OCI-LY1 (cell line): ENCODE results near the gene STAC3.

ENCODE experiments used
- H2AFZ ChIP-seq: fragments of 200-600 bp; sonication (generic), shearing (Covaris generic); 2 replicates; pipeline ENCODE4 v1.6.0; 2014; ENCODE audit warnings: antibody characterized with exemption, mild to moderate bottlenecking, low read length
- H3F3A ChIP-seq: fragments of 200-600 bp; sonication (generic), shearing (Covaris generic); 2 replicates; pipeline ENCODE4 v1.6.0; 2014; ENCODE audit warnings: mild to moderate bottlenecking, antibody characterized with exemption, low read length, moderate library complexity; ENCODE audit not compliant: insufficient read depth
- H3K27ac ChIP-seq: fragments of 200-600 bp; sonication (generic); 2 replicates; pipeline ENCODE4 v1.5.1; 2014; ENCODE audit warnings: low read length, mixed run types, mild to moderate bottlenecking, low read depth; ENCODE audit not compliant: poor library complexity, severe bottlenecking
- H3K27me3 ChIP-seq: fragments of 200-600 bp; sonication (generic); 2 replicates; pipeline ENCODE4 v1.6.0; 2014; ENCODE audit warnings: antibody characterized with exemption, mild to moderate bottlenecking, low read length, moderate library complexity; ENCODE audit not compliant: insufficient read depth
- H3K36me3 ChIP-seq: fragments of 200-600 bp; sonication (generic); 2 replicates; pipeline ENCODE4 v1.6.1; 2014; ENCODE audit warnings: mild to moderate bottlenecking, antibody characterized with exemption, low read length, moderate library complexity, mixed read lengths; ENCODE audit not compliant: insufficient read depth
- H3K4me1 ChIP-seq: fragments of 200-600 bp; sonication (generic); 2 replicates; pipeline ENCODE4 v1.5.1; 2014; ENCODE audit warnings: mild to moderate bottlenecking, low read length, moderate library complexity; ENCODE audit not compliant: insufficient read depth, severe bottlenecking
- H3K4me2 ChIP-seq: fragments of 200-600 bp; sonication (generic), shearing (Covaris generic); 2 replicates; pipeline ENCODE4 v1.6.1; 2014; ENCODE audit warnings: low read length
- H3K4me3 ChIP-seq: fragments of 200-600 bp; sonication (generic); 2 replicates; pipeline ENCODE4 v1.5.1; 2014; ENCODE audit warnings: low read length, low read depth, mild to moderate bottlenecking, mixed read lengths; ENCODE audit not compliant: poor library complexity, severe bottlenecking
- H3K79me2 ChIP-seq: fragments of 200-600 bp; shearing (Covaris generic); 2 replicates; pipeline ENCODE4 v1.6.1; 2016; ENCODE audit warnings: mixed run types, low read length, mixed read lengths; ENCODE audit not compliant: insufficient read depth
- H3K9ac ChIP-seq: fragments of 200-600 bp; sonication (generic), shearing (Covaris generic); 2 replicates; pipeline ENCODE4 v1.6.1; 2014; ENCODE audit warnings: mild to moderate bottlenecking, low read length, mixed read lengths
- H3K9me2 ChIP-seq: fragments of 200-600 bp; sonication (generic), shearing (Covaris generic); 2 replicates; pipeline ENCODE4 v1.6.1; 2014; ENCODE audit warnings: low read depth, mild to moderate bottlenecking, low read length, mixed read lengths
- H3K9me3 ChIP-seq: fragments of 200-600 bp; shearing (Covaris generic); 2 replicates; pipeline ENCODE4 v1.6.1; 2014; ENCODE audit warnings: low read length, mixed read lengths
- H4K20me1 ChIP-seq: fragments of 200-600 bp; sonication (generic), shearing (Covaris generic); 2 replicates; pipeline ENCODE4 v1.6.0; 2016; ENCODE audit warnings: mild to moderate bottlenecking, low read length; ENCODE audit not compliant: insufficient read depth
- CTCF ChIP-seq: fragments of 200-600 bp; sonication (generic), shearing (Covaris generic); IDR thresholded peaks from 2 replicates; pipeline ENCODE4 v1.5.1; 2017; ENCODE audit warnings: mild to moderate bottlenecking, antibody characterized with exemption, low read length, moderate library complexity, mixed read lengths
- EZH2 ChIP-seq: fragments of 200-600 bp; sonication (generic), shearing (Covaris generic); IDR thresholded peaks from 2 replicates; pipeline ENCODE4 v1.8.0; 2017; ENCODE audit warnings: borderline replicate concordance, mixed run types, mild to moderate bottlenecking, antibody characterized with exemption, low read length, moderate library complexity, mixed read lengths

STAC3 gene

GRCh38 chr12:57236201-57236924 lies 14.6 kb downstream of the STAC3 start:
- H3F3A ChIP-seq, result peaks cover 8% of the 10 kb centered on the region; the same call in 1 of the 2 replicates
- no peak for TF ChIP-seq EZH2
- no peak for TF ChIP-seq CTCF
- H3K27ac ChIP-seq, result peak overlapping the region; percentile 97
- H3K4me3 ChIP-seq, result peak overlapping the region; percentile 50
- no peak overlapping the region for H2AFZ ChIP-seq
- H3K4me2 ChIP-seq, result peak overlapping the region; percentile 62; the same call in 1 of the 2 replicates
- H3K79me2 ChIP-seq, result no peaks in the 10 kb centered on the region
- H3K9me3 ChIP-seq, result no peaks in the 10 kb centered on the region
- no peaks in the 10 kb centered on the region for H3K9me2 ChIP-seq
- H4K20me1 ChIP-seq, result no peaks in the 10 kb centered on the region
- H3K36me3 ChIP-seq, result peaks cover 43% of the 10 kb centered on the region
- peaks cover 94% of the 10 kb centered on the region for H3K4me1 ChIP-seq
- H3K27me3 ChIP-seq, result no peaks in the 10 kb centered on the region
- H3K9ac ChIP-seq, result no peak overlapping the region; the same call in 1 of the 2 replicates

GRCh38 chr12:57235728-57236131 lies 15.3 kb downstream of the STAC3 start:
- Histone ChIP-seq H3K27ac (peak overlapping the region; percentile 97), H3F3A (peaks cover 8% of the 10 kb centered on the region; the same call in 1 of the 2 replicates), H3K4me2 (peak overlapping the region; percentile 62; the same call in 1 of the 2 replicates)

GRCh38 chr12:57235017-57235727 lies 15.8 kb downstream of the STAC3 start:
- Histone ChIP-seq H3K4me1 (peaks cover 94% of the 10 kb centered on the region), H3K9me3 (no peaks in the 10 kb centered on the region), H3K9me2 (no peaks in the 10 kb centered on the region), H3K27ac (peak overlapping the region; percentile 97), H3K4me2 (peak overlapping the region; percentile 62), H3K27me3 (no peaks in the 10 kb centered on the region), H3K79me2 (peaks cover 11% of the 10 kb centered on the region), H4K20me1 (no peaks in the 10 kb centered on the region), H3F3A (peaks cover 8% of the 10 kb centered on the region; the same call in 1 of the 2 replicates), H2AFZ (no peak overlapping the region), H3K36me3 (peaks cover 52% of the 10 kb centered on the region), H3K4me3 (peak overlapping the region; percentile 50), H3K9ac (peak overlapping the region; percentile 58; the same call in 1 of the 2 replicates)
- TF ChIP-seq CTCF, result peak; percentile 54
- no peak for TF ChIP-seq EZH2

More at GRCh38 chr12:57235728-57236131, 15.3 kb downstream of the STAC3 start:
- peak overlapping the region; percentile 50 for H3K4me3 ChIP-seq
- TF ChIP-seq EZH2 (no peak), CTCF (no peak)
- no peaks in the 10 kb centered on the region for H3K9me3 ChIP-seq
- H4K20me1 ChIP-seq, result no peaks in the 10 kb centered on the region
- H3K9me2 ChIP-seq, result no peaks in the 10 kb centered on the region
- no peak overlapping the region for H2AFZ ChIP-seq
- H3K36me3 ChIP-seq, result peaks cover 49% of the 10 kb centered on the region
- peaks cover 6% of the 10 kb centered on the region for H3K79me2 ChIP-seq
- H3K27me3 ChIP-seq, result no peaks in the 10 kb centered on the region
- H3K4me1 ChIP-seq, result peaks cover 94% of the 10 kb centered on the region
- H3K9ac ChIP-seq, result peak overlapping the region; percentile 58; the same call in 1 of the 2 replicates
